Peyer's patch (tissue), 4 donors: Measurements from ENCODE around the gene RGS1. TPM values are rescaled to one million over a fixed set of nuclear protein-coding genes. Genes with fewer than 3 reads are reported as not detected.

Experiments
- DNase-seq, 3 donors: peaks; one replicate each; pipeline ENCODE4 v3.0.0-alpha.2; 2017 to 2019
- H3K27ac ChIP-seq, 4 donors: fragments of 200-600 bp; sonication (generic); one replicate each; pipeline ENCODE4 v1.5.1; 2016 to 2019
- H3K27me3 ChIP-seq, 2 donors: fragments of 200-600 bp; sonication (generic); one replicate each; pipeline ENCODE4 v1.5.1; 2019
- H3K36me3 ChIP-seq, 3 donors: fragments of 200-600 bp; sonication (generic); one replicate each; pipeline ENCODE4 v1.5.1; 2016 to 2019
- H3K4me1 ChIP-seq, 4 donors: fragments of 200-600 bp; sonication (generic); one replicate each; pipeline ENCODE4 v1.5.1; 2016 to 2019
- H3K4me3 ChIP-seq, 4 donors: fragments of 200-600 bp; sonication (generic); 1 replicate in 3 of 4; 2 replicates in 1 of 4; pipeline ENCODE4 v1.5.1; 2016 to 2019; ENCODE audit warnings: mild to moderate bottlenecking in 1 of 4
- H3K9me3 ChIP-seq, 4 donors: fragments of 200-600 bp; sonication (generic); one replicate each; pipeline ENCODE4 v1.5.1; 2016 to 2019; ENCODE audit warnings: mild to moderate bottlenecking in 1 of 4
- CTCF ChIP-seq, 6 experiments: fragments of 450-650 bp in 4 of 6; fragments of 200-600 bp in 2 of 6; sonication (generic) in 1 of 6; IDR thresholded peaks; one replicate each; pipeline ENCODE4 v1.5.1; 2017 to 2019; ENCODE audit warnings: antibody characterized with exemption in 6 of 6, mild to moderate bottlenecking in 3 of 6, moderate library complexity in 1 of 6
- POLR2A ChIP-seq, 2 donors: fragments of 450-650 bp; IDR thresholded peaks; one replicate each; pipeline ENCODE4 v1.5.1; 2017; ENCODE audit warnings: antibody characterized with exemption in 2 of 2, mild to moderate bottlenecking in 2 of 2, moderate library complexity in 2 of 2
- total RNA-seq, 4 donors: library from RNA; depleted of rRNA; stranded (reverse); fragments of >200 nt; gene quantifications; one replicate each; pipeline ENCODE4 v1.1.0, GENCODE V29; 2016

RGS1 gene
- total RNA-seq, 4 donors from 2014 or later = 5.3 to 149 (median 20.0) TPM

GRCh38 chr1:192539297-192540092 is 36.1 kb upstream of the RGS1 start:
- H3K27me3 ChIP-seq = no peaks in the 10 kb centered on the region
- no peak for DNase-seq
- TF ChIP-seq POLR2A (IDR thresholded peaks at IDR 0.05) = no peak
- TF ChIP-seq CTCF (IDR thresholded peaks at IDR 0.05) = no peak
- H3K4me3 ChIP-seq = no peak overlapping the region
- H3K9me3 ChIP-seq = no peaks in the 10 kb centered on the region
- H3K4me1 ChIP-seq = peaks cover 0 to 12% (median 8%) of the 10 kb centered on the region in 4 donors
- no peaks in the 10 kb centered on the region for H3K36me3 ChIP-seq
- peak overlapping the region; percentile 65 to 81 (median 71) for H3K27ac ChIP-seq

- TF ChIP-seq POLR2A (IDR thresholded peaks at IDR 0.05) (no peak), CTCF (IDR thresholded peaks at IDR 0.05) (no peak)
- Histone ChIP-seq H3K27ac (no peak overlapping the region), H3K9me3 (no peaks in the 10 kb centered on the region), H3K27me3 (no peaks in the 10 kb centered on the region), H3K36me3 (no peaks in the 10 kb centered on the region), H3K4me3 (no peak overlapping the region), H3K4me1 (peaks cover 0 to 12% (median 8%) of the 10 kb centered on the region in 4 donors)
- no peak for DNase-seq
Measured at GRCh38 chr1:192543445-192543844, 32.1 kb upstream of the RGS1 start.

- no peak overlapping the region for H3K4me3 ChIP-seq
Measured at GRCh38 chr1:192545896-192546521, 29.6 kb upstream of the RGS1 start.

GRCh38 chr1:192546596-192547190 is 28.9 kb upstream of the RGS1 start:
- H3K27ac ChIP-seq = no peak overlapping the region

More at GRCh38 chr1:192545896-192546521, 29.6 kb upstream of the RGS1 start:
- no peaks in the 10 kb centered on the region for H3K27me3 ChIP-seq
- no peaks in the 10 kb centered on the region for H3K9me3 ChIP-seq
- H3K4me1 ChIP-seq = no peaks in the 10 kb centered on the region
- no peak for DNase-seq
- TF ChIP-seq POLR2A (IDR thresholded peaks at IDR 0.05) = no peak
- peak; percentile 17 to 84 (median 32) for TF ChIP-seq CTCF (IDR thresholded peaks at IDR 0.05)
- H3K27ac ChIP-seq = peak overlapping the region in 1 of 4 donors; percentile 27
- no peaks in the 10 kb centered on the region for H3K36me3 ChIP-seq

GRCh38 chr1:192547501-192547900 is 28.1 kb upstream of the RGS1 start:
- Histone ChIP-seq H3K9me3 (no peaks in the 10 kb centered on the region), H3K4me3 (no peak overlapping the region), H3K27me3 (no peaks in the 10 kb centered on the region), H3K4me1 (no peaks in the 10 kb centered on the region), H3K27ac (no peak overlapping the region), H3K36me3 (no peaks in the 10 kb centered on the region)
- no peak for DNase-seq
- TF ChIP-seq POLR2A (IDR thresholded peaks at IDR 0.05) = no peak
- no peak for TF ChIP-seq CTCF (IDR thresholded peaks at IDR 0.05)

More at GRCh38 chr1:192546596-192547190, 28.9 kb upstream of the RGS1 start:
- TF ChIP-seq CTCF (IDR thresholded peaks at IDR 0.05) = no peak
- no peak for TF ChIP-seq POLR2A (IDR thresholded peaks at IDR 0.05)
- Histone ChIP-seq H3K4me1 (no peaks in the 10 kb centered on the region), H3K36me3 (no peaks in the 10 kb centered on the region), H3K4me3 (no peak overlapping the region), H3K27me3 (no peaks in the 10 kb centered on the region), H3K9me3 (no peaks in the 10 kb centered on the region)
- DNase-seq = no peak
